Measurements from ENCODE around the gene CDH22. TPM values are rescaled to one million over a fixed set of nuclear protein-coding genes. Genes with fewer than 3 reads are reported as not detected.

Gene CDH22
- total RNA-seq, 1 donor from 2014 or later = not detected

DNA sequence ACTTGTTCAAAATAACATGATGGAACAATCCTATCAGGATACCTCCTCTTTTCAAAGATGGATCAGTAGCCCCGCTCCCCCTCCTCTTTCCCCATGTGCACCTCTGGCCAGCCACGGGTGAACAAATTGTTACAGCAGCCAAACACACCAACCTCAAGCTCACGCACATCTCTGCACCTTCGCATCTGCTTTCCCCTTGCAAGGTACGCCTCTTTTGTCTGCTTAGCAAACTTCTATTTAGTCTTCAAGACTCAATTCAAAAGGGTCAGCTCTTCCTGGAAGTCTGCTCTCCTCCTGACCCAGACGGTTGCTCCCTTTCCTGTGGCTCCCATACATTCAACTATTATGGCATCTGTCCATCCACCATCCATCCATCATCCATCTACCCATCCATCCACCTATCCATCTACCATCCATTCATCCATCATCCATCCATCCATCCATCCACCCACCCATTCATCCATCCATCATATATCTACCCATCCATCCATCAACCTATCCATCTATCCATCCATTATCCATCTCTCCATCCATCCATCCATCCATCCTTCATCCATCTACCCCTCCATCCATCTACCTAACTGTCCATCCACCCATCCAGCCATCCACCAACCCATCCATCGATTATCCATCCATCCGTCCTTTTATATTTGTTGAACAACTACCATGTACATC, 36.3 kb upstream of the CDH22 start:
- DNase-seq (ENCODE audit: low read depth, low spot score) = no peak

DNA sequence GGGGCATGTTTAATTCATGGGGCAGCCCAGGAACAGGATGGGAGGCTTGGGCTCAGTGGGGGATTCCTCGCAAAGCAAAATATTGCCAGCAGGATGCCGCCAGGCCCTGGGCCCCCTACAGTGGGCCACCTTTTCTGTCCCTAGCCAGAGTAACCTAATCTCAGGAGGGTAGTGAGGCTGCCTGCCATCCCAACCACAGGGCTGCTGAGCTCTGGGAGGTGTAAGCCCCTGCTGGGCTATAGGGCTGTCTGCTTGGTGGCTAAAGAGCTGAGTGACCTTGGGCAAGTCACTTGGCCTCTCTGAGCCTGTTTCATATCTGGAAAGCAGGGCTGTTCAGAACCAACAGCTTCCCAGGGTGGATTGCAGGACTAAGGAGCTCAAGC, 35.7 kb upstream of the CDH22 start:
- DNase-seq (ENCODE audit: low read depth, low spot score) = no peak

DNA sequence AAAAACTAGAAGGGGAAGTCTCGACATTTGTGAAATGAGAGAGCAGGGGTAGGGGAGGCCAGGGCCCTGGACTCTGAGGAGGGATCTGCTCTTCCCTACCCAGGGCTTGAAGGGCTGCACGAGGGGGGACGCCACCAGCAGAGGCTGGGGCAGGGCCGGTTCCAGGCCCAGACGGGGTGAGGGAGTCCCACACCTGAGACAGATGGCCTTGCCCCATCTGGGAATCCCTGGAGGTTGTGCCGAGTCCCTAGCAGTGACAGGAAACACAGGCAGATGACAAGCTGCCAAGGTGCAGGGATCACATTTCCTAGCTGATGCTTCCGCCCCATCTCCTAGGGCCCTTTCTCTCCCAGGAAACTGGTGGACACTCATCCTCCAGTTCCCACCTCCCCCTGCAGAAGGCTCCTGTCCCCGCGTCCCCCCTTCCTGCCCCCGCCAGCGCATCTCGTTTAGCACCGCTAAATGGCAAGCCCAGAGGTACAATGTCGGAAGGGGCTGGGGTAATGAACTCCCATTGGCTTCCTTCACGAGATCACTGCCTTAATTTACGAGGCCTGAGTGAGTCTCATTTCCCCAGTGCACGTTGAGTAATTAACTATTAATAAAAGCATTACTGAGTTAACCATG, 35.2 kb upstream of the CDH22 start:
- DNase-seq (ENCODE audit: low read depth, low spot score) = no peak

DNA sequence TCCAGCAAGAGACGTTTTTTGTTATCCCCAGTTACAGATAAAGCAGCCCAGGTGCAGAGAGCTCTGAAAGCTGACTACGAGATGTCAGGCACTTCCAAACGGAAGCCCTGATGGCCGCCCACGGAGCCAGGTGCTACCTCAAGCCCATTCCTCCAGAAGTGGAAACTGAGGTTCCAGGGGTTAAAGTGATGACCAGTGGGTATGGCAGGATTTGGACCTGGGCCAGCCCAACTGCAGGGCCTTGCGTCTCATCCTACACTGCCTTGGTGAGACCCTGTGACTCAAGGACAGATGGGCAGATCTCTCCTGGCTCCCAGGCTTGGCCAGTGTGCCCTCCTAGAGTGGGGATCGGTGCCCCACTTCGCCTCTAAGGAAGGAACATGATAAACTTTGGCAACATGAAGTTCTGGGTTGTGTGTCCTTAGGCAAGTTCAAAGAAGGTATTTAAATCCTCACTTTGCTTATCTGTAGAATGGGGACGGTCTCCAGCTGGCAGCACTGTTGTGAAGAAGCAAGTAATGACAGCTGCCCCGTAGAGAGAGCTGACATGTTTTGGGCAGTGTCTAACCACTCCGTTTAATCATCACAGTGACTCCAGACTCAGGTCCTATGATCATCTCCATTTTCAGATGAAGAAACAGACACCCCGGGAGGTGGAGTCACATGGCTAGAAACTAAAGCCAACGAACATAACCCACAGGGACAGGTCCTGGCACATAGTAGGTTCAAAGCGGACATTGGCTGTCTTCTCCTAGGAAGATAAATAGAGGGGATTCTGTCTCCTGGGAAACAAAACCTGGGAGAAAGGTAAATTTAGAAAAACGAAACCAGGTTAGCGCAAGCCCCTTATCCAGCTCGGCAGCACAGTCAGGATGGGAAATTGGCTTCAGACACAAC, 34.4 kb upstream of the CDH22 start:
- no peak for DNase-seq (ENCODE audit: low read depth, low spot score)

DNA sequence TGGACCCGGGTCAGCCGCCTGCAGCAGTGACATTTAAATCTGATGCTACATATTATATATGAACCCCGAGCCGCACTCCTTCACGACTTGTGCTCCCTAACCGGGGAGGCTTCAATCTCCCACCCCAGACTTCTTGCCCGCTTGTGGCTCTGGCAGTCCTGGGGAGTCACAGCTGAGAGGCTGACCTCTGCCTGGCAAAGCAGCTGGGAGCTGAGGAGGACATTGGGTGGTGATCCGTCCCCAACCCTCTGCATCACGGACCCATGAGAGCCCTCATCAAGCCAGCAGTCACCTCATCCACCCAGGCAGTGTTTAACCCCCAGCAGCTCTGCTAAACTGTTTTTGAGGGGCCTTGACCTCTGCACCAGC, 33.7 kb upstream of the CDH22 start:
- no peak for DNase-seq (ENCODE audit: low read depth, low spot score)

DNA sequence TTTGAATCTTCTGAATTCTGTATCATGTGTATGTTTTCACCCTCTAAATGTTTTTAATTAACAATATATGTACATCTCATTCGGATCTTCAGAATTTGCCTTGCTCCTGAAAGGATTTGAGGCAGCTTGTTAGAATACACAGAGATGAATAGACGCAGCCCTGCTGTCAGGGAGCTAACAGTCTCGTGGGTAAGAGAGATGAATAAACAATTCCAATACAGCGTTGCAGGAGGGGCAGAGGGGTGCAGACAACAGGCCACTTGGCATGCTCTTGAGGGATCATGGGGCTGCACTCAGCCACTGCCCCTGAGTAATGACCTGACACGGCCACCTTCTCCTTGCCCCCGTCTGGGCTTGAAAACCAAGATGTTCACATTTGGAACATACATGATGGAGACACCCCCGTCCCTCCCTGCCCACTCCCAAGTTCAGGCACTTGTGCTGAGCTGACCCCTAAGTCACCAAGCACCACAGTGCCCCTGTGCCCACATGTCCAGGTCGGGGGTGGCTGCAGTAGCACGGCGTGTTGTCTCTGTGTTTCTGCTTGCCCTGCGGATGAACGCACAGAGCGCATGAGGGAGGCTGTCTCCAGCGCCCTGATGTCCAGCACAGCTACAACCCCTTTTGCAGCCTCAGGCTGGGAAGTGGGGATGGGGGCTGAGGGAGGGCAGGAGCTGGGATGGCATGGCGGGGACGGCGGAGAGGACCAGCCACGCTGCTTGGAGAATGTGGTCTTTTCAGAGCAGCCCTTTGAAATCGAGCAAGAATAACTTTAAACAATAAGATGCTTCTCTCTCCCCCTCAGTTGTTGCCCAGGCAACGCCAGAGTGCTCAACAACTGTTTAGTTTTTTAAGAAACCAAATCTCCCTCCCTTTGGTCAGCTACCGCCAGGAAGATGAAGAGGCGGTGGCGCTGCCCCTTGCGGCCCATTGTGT, 33.0 kb upstream of the CDH22 start:
- no peak for DNase-seq (ENCODE audit: low read depth, low spot score)

DNA sequence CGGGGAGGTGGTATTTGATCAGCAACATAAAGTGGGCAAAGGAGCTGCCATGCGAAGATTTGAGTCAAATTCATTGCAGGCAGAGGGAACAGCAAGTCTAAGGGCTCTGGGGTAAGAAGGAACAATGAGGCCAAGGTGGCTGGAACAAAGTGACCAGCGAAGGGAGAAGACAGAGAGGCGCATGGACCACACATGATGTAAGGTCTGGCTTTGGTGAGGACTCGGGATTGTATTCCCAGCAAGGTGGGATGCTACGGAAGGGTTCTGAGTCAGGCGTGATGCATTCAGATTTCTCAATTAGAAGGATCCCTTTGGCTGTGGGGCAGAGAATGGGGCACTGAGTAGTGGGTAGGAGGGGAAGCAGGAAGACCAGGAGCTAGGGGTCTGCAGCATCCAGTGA, 30.7 kb upstream of the CDH22 start:
- DNase-seq (ENCODE audit: low read depth, low spot score) = no peak

DNA sequence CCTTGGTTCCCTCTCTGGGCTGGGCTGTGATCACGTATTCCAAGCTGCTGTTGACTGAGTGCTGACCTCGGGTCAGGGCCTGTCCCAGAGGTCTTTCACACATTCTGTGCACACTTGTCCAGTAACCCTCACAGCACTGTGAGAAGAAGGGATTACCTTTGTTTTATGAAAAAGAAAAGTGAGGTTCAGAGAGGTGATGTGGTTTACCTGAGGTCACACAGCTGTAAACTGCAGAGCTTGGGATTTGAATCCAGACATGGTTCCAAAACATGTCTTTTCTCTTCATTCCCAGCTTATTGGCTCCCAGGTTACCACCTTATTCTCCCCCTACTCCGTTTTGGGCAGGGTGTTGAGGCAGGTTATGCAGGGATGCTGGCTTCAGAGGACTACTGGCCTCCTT, 28.4 kb upstream of the CDH22 start:
- DNase-seq (ENCODE audit: low read depth, low spot score) = no peak

DNA sequence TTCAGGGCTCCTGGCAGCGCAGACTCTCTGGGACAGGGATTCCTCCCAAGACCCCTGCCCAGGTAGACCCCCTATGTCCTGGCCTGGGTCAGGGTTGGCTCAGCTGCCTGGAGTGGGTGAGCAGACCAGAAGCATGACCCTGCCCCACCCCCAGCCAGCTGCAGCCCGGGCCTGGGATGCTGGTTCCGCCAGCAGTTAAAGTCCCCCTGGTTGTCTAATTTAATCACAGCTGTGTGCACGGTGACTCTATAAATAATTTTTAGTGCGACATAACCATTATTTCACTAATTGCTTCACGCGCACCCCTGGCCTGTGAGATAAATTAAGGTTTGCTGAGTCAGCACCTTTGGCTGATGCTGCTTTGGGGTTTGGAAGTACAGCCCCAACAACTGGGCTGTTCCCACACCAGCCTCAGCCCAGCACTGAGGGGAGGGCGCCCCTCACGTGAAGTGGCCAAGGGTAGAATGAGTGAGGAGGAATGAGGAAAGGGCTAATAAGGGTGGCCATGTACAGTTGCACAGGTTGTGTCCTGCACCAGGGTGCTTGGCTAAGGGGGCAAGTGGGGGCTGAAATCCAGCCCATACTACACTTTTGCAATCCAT, 26.1 kb upstream of the CDH22 start:
- DNase-seq (ENCODE audit: low read depth, low spot score) = no peak

DNA sequence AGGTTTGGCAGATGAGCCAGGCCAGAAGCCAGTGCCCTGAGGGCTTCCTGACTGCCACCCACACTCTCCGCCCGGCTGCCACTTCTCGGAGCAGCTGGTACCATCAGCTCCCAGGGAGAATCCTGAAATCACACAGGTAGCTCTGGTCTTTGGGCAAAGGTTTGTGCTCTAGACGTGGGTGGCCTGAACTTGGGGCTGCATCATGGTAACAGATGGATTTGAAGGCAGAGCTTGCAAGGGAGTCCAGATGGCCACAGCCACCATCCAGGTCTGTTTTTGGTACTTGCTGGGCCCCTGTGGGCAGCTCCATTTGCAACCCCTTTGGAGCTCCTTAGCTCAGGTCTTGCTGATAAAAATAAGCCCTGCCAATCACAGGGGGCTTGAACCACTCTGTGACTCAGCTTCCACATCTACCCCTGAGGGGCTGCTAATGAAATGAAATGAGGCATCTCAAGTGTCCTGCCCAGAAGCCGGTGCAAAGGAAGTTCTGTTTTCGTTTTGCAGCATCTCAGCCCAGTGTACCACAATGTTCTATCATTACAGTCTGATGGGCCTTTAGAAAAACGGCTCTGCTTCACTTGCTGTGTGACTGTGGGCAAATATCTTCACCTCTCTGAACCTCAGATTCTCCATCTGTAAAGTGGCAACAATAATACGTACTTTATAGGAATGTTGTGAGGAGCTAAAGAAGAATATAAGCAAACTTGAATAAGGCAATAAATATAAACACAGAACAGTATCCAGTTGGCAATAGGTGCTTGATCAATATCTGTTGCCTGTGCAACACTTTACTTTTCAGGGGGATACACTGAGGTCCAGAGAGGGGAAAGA, 25.1 kb upstream of the CDH22 start:
- no peak for DNase-seq (ENCODE audit: low read depth, low spot score)

DNA sequence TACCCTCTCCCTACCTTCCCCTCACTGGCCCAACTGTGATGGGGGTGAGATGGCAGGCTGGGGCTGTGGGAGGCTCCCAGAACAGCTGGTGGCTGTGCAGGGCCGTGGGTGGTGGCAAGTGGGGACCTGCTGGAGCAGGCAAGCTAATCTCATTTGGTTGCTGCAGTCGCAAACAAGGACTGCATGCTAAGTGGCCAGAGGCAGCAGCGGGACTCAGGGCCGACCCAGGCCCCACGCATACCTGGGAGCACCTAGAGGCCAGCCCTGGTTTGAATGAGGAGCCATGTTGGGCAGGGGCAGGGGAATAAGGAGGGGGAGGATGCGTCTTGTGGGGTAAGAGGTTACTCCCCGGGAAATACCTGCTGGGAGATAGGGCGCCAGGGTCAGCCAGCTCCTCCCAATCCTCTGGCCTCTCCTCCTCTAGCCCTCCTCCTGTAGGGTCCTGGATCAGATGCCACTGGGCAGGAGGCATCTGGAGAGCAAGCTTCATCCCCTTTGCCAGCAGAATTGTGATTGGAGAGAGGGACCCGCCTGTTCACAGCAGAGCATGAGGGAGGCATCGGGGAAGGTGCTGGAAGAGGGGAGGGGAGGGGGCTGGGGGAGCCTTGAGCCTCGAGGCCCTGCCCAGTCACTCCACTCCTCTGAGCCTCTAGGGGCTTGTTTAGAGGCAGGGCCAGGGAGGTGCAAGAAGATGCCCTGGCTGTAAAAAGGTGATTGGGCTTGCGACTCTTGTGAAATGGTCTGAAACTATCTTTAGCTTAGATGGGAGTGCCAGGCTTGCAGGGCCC, 24.3 kb upstream of the CDH22 start:
- no peak for DNase-seq (ENCODE audit: low read depth, low spot score)

DNA sequence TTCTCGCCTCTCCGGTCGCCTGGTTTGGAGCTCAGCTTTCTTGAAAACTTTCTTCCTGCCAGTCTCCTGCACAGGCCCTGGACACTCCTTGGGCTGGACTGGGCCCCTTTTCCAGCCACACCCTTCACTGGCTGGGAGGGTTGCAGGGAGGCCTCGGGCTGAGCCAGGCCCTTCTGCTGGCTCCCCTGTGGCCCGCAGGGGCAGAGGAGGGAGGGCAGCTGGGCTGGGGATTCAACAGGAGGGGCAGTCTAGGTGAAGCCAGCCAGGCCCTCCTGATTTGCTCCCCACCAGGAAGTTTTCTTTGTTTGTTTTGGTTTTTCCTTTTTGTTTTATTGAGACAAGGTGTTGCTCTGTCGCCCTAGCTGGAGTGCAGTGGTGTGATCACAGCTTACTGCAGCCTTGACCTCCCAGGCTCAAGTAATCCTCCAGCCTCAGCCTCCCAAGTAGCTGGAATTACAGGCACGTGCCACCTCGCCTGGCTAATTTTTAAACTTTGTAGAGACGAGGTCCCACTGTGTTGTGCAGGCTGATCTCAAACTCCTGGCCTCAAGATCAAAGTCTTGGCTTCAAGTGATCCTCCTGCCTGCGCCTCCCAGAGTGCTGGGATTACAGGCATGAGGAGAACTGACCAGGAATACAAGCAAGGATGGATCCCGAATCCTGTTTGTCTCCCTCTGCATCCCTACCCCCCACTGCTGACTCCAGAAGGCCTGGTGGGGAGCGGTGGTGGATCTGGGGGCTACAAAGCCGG, 23.5 kb upstream of the CDH22 start:
- DNase-seq (ENCODE audit: low read depth, low spot score) = no peak

DNA sequence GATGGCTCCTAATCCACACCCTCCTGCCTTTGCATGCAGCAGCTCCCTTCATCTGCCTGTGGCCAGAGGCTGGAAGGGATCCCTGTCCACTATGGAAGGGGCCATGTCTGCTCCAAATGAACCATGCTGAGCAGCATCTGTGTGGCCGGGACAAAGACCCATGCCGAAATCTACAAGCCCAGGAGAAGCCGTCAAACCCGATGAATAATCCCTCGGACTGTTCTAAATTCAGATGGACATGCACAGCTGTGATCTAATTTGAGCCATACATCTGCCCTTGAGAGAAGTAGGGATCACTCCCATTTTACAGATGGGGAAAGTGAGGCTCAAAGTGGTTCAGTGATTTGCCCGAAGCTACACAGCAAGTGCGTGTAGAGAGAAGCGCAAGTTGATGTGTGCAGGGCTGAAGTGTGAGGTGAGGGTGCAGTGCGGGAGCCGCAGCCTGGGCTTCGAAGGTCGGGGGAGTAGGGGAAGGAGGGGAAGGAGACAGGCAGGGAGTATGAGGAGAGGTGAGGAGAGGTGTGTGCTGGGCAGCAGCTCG, 22.6 kb upstream of the CDH22 start:
- DNase-seq (ENCODE audit: low read depth, low spot score) = no peak

DNA sequence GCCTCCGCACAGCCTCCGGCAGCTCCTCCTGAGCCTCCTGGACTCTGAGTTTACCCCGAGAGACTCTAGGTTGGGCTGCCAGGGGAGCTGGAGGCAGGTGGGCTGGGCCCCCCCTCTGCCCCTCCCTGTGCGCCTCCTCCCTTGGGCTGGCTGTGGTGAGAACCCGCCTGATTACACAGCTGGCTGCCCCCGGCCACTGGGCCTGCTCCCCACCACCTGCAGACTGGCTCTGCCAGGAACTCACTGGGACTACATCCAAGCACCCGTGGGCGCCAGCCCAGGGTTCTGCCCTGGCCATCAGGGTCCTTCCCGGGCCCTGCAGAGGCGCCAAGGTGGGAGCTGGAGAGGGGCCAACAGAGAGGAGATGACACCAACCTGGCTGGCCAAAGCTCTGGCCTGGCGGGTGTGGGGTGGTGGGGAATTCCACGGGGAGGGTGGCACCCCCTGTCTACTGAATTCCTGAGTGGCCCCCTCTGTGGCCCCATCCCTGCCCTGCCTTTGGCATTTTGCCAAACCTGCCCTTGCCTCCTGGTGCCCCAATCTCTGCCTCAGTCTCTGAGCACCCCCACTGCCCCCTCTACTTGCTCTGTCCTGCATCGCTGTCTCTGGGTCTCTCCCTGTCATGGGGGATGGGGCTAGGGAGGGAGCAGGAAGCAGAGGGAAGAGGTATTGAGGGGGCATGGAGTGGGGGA, 21.9 kb upstream of the CDH22 start:
- DNase-seq (ENCODE audit: low read depth, low spot score) = no peak

DNA sequence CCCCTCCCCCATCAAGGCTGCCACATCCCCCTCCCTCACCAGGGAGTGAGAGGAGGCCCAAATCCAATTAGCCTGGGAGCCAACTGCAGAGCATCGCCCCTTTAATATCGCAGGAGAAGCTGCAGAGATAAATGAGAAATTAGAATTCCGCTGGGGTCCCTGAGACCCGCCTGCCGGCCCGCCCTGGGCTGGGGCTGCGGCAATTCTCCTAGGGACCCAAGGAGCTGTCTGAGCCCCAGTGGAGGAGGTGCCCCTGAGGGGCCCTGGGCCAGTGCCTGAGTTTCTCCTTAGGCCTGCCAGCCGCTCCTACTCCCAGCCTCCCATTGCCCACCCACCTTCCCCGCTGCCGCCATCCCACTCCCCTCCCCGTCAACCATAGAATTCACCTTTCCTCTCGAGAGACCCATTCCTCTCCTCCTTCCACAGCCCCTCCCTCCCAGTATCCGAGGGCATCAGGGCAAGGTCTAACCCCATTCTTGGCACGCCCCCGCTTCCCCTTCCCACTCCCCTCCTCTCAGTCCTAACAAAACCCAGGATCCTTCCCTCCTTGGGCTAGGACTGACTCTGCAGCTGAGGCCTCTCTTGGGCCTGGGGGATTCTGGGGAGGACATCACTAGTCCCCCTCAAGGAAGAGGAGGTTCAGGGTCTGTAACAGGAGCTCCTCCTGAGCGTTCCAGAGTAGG, 20.0 kb upstream of the CDH22 start:
- no peak for DNase-seq (ENCODE audit: low read depth, low spot score)

DNA sequence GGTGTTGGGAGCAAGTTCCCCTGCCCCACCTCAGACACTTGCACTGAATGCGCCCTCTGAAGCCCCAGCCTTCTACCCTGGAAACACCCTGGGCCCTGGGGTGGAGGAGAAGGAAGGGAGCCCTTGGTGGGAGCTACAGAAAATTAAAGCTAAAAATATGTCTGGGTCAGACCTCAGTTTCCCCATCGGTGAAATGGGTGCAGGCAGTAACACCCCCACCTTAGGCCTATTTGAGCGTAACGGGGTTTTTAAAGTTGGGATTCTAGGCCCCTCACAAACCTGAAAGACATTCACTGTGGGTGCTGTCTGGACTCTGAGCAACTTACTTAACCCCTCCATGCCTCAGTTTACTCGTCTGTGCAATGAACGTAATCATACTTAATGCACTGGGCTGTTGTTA, 19.3 kb upstream of the CDH22 start:
- DNase-seq (ENCODE audit: low read depth, low spot score) = no peak

DNA sequence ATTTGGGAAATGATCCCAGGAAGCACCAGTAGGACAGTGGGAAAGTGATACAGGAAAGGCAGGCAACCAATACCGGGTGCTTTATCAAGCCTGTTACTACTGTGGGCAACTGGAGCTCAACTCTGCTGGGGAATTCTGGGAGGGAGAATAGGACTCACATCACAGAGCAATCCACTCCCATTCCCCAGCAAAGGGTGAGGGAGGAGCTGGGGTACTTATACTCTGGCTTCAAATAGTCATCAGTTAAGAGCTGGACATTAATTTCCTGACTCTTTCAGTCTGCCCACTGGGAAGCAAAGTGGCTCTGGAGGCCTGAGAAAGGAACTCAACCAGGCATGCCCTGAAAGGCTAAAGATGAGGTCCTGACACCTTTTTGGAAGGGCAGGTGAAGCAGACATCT, 17.5 kb upstream of the CDH22 start:
- DNase-seq (ENCODE audit: low read depth, low spot score) = no peak

Data from pulmonary artery endothelial cell (primary cell).